Measurements from ENCODE around the gene PCDHGA8.

GRCh38 chr5:141437221-141437620, 44.8 kb downstream of the PCDHGA8 start:
- TF ChIP-seq MAX (IDR thresholded peaks at IDR 0.05; ENCODE audit: low read depth) (no peak), CTCF (IDR thresholded peaks at IDR 0.05) (no peak), USF1 (IDR thresholded peaks at IDR 0.05; ENCODE audit: borderline replicate concordance, low read depth) (no peak), USF2 (IDR thresholded peaks at IDR 0.05; ENCODE audit: borderline replicate concordance, low read depth, low read length) (no peak), FOXM1 (IDR thresholded peaks at IDR 0.05; ENCODE audit: low read depth) (no peak), PBX3 (IDR thresholded peaks at IDR 0.05) (no peak), RFX5 (IDR thresholded peaks at IDR 0.05; ENCODE audit: low read length) (no peak), EP300 (IDR thresholded peaks at IDR 0.05; ENCODE audit: borderline replicate concordance in 1 of 2, low read depth in 1 of 2, low read length in 1 of 2) (no peak), CHD2 (IDR thresholded peaks at IDR 0.05; ENCODE audit: low read length, partially characterized antibody) (no peak), TAF1 (IDR thresholded peaks at IDR 0.05; ENCODE audit: borderline replicate concordance, low read depth, low read length) (no peak)
